NCI-H1694 (cell line): Measurements from ENCODE around the gene MIXL1.
"Not testable (repeated sequence)": the region's sequence is repeated elsewhere in the genome, so short reads cannot be mapped to it uniquely, and the experiment has no call there.

Experiments used
- DNase-seq: peaks from one replicate; lab custom pipeline; 2025; lab: John Stamatoyannopoulos, UW

Gene MIXL1

DNA sequence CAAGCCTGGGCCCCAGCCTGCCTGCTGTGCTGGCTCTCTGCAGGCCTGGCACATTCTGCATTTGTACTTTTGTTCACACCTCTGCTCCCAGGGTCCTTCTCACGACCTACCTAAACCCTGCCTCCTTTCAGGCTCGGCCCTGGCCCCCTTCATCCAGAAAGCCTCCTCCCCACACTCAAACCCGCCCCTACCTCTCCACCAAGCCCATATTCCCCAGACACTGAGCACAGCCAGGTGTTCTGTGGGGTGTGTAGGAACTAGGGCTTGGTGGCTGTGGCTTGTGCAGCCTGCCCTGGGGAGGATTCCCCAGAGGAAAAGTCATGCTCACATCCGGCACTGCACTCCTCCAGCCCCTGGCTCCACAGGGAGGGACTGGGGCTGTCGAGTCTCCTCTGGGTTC, 8.2 kb upstream of the MIXL1 start:
- no peak for DNase-seq

GRCh38 chr1:226216056-226216455, 7.4 kb upstream of the MIXL1 start:
- peak; percentile 22 for DNase-seq

DNA sequence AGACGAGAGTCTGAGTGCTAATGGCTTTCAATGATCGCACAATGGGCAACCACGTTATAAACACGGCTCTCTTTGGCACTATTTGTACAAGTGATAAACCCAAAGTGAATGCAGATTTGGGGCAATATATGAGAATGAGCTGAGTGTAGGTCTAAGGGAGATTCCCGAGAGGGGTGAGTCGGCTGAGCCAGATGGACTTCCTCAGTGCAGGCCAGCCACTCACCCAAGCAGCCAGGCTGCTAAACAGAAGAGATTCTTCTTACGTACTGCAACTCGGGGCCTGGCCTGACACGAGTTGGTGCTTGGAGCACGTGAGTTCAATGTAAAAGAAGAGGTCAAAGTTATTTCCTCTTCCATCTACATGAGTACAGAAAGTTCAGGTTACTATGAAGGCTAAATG, 6.2 kb upstream of the MIXL1 start:
- DNase-seq, result no peak

GRCh38 chr1:226220473-226221189, 2.8 kb upstream of the MIXL1 start:
- no peak for DNase-seq

DNA sequence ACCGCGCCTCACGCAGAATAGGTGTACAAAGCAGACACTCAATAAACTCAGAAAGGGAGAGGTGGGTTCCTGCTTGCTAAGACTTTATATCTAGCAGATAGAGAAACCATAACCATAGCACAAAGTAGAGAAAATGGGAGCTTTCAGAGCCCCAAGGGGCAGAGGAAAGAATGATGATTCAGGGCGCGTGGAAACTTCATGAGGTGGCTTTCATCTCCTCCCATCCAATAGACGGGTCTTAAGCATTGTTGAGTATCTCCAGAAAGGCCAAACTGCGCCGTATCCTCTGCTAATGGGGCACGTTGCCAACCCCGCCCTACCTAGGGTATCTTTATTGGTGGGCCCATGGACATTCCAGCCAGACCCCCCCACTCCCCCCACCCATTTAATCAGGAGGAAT, 778 bp upstream of the MIXL1 start:
- no peak for DNase-seq

DNA sequence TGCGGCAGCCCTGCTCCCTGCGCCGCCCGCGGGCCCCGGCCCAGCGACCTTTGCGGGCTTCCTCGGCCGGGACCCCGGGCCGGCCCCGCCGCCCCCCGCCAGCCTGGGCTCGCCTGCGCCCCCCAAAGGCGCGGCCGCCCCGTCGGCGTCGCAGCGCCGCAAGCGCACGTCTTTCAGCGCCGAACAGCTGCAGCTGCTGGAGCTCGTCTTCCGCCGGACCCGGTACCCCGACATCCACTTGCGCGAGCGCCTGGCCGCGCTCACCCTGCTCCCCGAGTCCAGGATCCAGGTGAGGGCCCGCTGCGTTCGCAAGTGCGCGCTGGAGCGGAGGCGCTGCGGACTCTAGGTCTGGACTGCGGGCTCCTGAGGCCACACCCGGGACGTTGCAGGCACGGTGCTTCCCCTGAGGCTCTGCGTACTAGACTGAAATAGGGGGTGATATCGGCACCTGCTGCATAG, 351 bp downstream of the MIXL1 start:
- DNase-seq, result no peak

GRCh38 chr1:226226601-226227000, 3.1 kb downstream of the MIXL1 start:
- no peak for DNase-seq

DNA sequence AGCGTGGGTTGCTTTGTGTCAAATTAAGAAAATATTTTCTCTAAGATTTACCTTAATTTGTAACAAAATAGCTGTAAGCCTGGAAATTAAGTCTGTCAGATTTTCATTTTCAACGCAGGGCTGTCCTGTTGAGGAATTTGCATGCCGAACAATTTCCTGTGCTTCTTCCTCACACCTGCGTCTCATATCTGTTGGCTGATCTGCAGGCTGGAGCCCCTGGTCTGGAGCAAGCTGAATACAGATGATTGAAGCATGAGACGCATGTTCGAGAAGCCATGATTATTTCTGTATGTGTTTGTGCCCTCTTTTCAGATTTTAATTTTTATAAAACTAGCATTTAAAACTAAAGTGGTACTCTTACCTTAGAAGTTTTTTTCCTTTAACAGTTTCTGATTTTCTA, 9.8 kb downstream of the MIXL1 start:
- DNase-seq, result no peak

- DNase-seq, result no peak
Observed at GRCh38 chr1:226233806-226234205, 10.3 kb downstream of the MIXL1 start.

GRCh38 chr1:226236826-226237225, 13.4 kb downstream of the MIXL1 start:
- no peak for DNase-seq

GRCh38 chr1:226239421-226239820, 16.0 kb downstream of the MIXL1 start:
- DNase-seq, result no peak

- DNase-seq, result no peak
Observed at GRCh38 chr1:226248091-226248490, 24.6 kb downstream of the MIXL1 start.

- DNase-seq, result no peak
Observed at GRCh38 chr1:226248796-226249195, 25.3 kb downstream of the MIXL1 start.

GRCh38 chr1:226250511-226250910, 27.0 kb downstream of the MIXL1 start:
- DNase-seq, result no peak

DNA sequence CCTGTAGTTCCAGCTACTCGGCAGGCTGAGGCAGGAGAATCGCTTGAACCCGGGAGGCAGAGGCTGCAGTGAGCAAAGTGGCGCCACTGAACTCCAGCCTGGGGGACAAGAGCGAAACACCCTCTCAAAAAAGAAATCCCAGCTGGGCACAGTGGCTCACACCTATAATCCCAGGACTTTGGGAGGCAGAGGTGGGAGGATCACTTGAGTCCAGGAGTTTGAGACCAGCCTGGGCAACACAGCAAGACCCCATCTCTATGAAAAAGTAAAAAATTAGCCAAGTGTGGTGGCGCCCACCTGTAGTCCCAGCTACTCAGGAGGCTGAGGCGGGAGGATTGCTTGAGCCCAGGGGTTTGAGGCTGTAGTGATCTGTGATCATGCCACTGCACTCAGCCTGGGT, 29.4 kb downstream of the MIXL1 start:
- DNase-seq, result not testable (repeated sequence)

- no peak for DNase-seq
Observed at GRCh38 chr1:226253933-226254332, 30.5 kb downstream of the MIXL1 start.

GRCh38 chr1:226255380-226255779, 31.9 kb downstream of the MIXL1 start:
- no peak for DNase-seq

DNA sequence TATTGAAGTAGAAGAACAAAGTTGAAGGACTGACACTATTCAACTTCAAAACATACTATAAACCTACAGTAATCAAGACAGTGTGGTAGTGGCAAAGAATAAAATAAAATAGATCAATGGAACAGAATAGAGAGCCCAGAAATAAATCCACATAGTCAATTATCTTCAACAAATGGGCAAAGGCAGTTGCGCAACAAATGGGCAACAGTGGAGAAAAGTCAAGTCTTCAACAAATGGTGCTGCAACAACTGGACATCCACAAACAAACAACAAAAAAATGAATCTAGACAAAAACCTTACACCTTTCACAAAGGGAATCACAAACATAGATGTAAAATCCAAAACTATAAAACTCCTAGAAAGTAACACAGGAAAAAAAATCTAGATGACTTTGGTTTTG, 38.4 kb downstream of the MIXL1 start:
- DNase-seq, result no peak

GRCh38 chr1:226268421-226269124, 45.1 kb downstream of the MIXL1 start:
- no peak for DNase-seq

DNA sequence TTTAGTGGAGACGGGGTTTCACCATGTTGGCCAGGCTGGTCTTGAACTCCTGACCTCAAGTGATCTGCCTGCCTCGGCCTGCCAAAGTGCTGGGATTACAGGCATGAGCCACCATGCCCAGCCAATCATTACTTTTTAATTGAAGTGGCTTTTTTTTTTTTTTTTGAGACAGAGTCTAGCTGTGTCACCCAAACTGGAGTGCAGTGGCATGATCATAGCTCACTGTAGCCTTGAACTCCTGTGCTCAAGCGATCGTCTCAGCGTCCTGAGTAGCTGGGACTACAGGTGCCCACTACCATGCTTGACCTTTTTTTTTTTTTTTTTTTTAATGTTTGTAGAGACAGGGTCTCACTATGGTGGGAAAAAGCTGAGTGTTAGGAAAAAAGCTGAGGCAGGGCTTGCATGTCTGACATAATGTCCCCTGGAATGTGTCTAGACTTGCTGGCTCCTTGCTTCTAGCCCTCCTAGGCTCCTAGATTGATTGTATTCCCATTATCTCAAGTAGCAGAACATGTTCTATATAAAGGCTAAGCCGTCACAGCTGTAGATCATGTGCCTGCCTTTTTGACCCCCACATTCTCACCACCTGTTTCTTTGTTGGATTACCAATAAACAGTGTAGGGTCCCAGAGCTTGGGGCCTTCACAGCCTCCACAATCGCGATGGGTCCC, 48.9 kb downstream of the MIXL1 start:
- DNase-seq, result not testable (repeated sequence)

GRCh38 chr1:226274138-226274537, 50.7 kb downstream of the MIXL1 start:
- no peak for DNase-seq

GRCh38 chr1:226276077-226276682, 52.7 kb downstream of the MIXL1 start:
- no peak for DNase-seq
